Stimulated activated CD4-positive, alpha-beta T cell treated with anti-CD3 and anti-CD28 coated beads, Interleukin-15, amount 100 ng/mL, for 24 hours (primary cell): ENCODE results near the gene PTPN1.
"Not testable (repeated sequence)": the region's sequence is repeated elsewhere in the genome, so short reads cannot be mapped to it uniquely, and the experiment has no call there.

ENCODE experiments used
- DNase-seq: peaks from one replicate; pipeline ENCODE4 v3.0.0-alpha.2; 2020

Gene PTPN1

DNA sequence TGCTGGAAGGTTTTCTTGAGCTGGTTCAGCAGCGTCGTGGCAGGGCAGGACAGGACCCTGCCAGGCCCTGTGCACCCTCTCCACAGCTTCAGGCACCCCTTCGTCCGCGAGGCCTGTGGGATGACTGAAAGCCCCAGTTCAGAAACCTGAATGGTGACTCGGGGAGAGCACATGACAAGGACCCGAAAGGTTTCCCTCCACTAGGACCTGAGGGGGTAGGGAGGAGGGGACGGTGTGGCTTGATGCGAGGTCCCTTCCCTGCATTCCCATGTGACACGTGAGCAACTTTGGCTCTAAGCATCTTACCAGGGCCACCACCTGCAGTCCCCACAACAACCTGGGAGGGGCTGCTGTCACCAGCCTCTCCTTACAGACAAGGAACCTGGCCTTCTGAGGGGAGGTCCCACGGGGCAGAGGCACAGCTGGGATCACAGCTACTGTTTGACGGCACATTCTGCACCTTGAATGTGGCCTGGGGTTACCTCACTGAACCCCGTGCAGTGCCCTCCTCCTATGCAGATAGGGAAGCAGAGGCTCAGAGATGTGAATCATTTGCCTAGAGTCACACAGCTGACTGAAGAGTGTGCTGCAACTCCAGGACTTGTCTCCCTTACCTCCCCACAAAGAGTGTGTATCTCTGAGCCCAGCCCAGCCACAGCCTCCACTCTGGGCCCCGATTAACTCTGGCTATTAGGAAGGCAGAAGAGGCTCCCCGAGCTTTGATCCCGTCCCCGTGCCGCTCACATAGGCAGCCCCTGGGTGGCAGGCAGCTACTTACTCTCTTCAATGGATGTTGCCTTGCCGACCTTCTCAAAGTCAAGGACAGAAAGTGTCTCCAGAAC, 84.6 kb downstream of the PTPN1 start:
- no peak for DNase-seq

DNA sequence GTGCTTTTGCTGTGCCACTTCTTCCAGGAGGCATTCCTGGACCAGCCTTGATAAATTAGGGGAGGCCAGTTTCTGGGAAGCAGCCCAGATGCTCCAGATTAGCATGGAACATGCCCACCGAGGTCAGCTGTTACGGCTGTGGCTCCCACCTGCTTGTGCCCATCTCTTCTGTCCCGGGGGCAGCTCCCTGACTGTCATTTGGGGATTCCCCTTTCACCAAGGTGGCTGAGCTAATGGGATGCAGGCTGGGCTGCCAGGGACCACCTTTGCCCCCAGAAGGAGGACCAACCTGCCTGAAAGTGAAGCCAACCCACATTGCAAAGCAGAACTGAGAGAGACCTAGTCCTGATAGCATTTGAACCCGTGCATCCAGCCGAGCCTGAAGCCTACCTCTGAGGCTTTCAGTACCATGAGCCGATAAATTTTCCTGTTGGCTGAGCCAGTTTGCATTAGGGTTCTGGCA, 85.3 kb downstream of the PTPN1 start:
- no peak for DNase-seq

DNA sequence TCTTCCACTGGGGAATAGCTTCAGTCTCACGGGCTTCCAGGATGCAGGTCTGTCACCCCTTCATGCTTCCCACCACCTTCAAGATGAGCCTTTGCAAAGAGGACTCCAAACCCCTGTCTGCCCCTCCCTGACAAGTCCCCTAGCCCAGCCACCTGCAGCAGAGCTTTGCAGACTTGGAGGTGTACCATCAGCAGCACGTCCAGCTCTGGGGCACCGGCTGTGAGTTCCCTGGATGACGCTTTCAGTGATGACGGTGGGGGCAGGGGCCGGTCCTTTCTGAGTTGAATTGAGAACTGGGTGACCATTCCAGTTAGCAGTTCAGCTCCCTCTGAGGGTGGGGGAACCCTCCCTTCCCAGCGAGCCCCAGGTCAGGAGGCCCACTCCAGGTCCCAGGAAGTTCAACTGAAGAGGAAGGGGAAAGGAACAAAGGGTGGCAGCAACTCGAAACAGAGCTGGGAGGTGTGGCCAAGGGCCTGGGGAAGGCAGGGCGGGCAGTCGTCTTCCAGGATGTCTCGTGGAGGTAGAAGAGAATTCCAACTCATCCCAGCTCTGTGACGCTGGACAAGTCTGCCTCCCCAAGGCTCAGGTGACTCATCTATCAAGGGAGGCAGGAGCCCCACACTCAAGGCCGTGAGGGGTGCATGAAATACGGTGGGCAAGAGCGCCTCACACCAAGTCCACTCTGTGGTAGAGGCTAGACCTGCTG, 86.0 kb downstream of the PTPN1 start:
- DNase-seq, result no peak

GRCh38 chr20:50596694-50597021, 86.5 kb downstream of the PTPN1 start:
- no peak for DNase-seq

DNA sequence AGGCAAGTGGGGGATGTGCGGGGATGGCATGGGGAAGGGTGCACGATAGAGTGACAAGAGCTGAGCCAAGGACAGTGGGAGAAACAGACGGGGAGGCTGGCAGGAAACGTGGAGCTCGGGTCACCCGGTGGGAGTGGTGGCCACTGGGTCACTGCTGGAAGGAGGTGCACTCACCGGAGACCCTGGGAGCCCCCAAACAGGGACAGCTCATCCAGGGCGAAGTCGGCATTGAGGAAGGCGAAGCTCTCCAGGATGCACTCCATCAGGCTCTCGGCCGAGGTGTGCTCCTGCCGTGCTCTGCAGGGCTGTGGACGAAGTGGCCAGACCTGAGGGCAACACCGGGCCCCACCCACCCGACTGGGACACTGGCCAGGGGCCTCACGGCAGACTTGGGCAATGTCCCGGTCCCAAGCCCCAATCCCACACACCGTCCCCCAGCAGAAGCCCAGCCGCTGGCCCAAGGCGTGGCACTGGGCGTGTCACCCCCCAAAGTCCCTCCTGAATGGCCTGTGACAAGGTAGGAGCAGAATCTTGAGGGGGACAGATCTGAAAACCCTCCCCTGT, 87.3 kb downstream of the PTPN1 start:
- DNase-seq, result no peak

DNA sequence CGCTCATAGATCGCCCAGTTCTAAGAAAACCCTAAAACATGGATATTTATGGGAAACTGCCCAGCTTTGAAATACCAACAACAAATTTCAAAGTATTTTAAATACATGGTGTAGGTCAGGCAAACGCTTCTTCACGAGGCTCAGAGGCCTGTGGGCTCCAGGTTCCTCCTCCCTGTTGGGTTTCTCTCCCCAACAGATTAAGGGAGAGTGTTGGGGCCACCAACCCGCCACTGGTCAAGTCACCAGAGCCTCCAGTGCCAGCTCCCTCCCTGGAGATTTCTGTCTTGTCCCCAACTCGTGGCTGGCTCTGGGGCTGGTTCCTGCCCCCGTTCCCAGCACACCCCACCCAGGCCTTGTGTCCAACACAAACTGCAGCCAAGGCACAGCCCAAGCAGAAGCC, 87.9 kb downstream of the PTPN1 start:
- DNase-seq, result no peak

DNA sequence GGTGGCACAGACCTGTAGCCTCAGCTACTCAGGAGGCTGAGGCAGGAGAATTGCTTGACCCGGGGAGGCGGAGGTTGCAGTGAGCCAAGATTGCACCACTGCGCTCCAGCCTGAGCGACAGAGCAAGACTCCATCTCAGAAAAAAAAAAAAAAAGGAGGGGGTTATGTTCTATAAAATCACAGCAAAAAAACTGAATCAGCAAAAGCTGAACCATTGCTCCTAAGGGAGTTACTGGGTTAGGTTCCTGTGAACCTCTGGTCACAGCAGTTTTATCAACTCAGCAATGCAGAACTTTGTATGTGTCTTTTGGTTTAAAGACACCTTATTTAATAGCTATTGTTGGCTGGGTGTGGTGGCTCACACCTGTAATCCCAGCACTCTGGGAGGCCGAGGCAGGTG, 88.6 kb downstream of the PTPN1 start:
- not testable (repeated sequence) for DNase-seq

GRCh38 chr20:50600281-50600895, 90.2 kb downstream of the PTPN1 start:
- no peak for DNase-seq

DNA sequence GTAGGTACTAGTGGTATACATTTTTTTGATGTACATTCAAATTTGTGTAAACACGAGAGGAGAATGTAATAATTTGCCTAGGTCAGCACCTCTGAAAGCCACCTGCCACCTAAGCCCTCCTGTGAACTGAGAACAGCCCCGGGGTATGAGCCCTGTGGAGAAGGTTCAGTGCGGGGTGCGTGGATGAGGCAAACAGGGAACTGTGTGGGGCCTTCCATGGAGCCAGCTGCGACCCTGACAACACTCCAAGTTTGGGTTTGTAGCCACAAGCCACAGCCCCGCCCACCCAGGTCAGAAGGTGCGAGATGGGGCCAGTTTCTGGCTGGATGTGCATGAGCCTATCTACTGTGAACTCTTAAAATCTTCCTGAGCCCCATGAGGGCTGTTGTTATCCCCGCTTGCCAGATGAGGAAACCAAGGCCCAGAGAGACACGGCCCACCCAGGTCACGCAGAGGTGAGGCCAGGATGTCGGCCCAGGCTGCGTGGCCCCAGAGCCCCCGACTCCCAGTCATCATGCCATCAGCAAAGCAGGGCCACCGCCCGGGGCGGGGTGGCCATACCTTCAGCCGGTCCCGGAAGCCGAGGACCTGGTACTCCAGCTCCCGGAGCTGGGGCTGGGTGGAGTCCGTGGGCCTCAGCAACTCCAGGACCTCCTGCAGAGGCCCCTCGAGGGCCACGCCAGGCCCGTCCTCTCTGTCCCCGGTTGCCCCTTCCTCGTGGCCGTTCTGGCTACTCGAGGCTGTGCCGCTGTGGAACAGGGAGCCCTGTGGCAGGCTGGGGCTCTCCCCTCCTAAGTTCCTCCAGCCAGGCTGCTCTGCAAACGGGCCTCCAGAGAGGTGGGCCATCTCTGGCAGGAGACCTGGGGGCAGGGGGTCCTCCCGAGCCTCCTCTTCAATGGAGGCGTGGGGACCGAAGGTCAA, 91.6 kb downstream of the PTPN1 start:
- DNase-seq, result no peak

GRCh38 chr20:50602432-50603088, 92.4 kb downstream of the PTPN1 start:
- DNase-seq, result no peak

GRCh38 chr20:50604451-50604850, 94.3 kb downstream of the PTPN1 start:
- no peak for DNase-seq

GRCh38 chr20:50605136-50605535, 95.0 kb downstream of the PTPN1 start:
- no peak for DNase-seq

- DNase-seq, result no peak
These were observed 97.3 kb downstream of the PTPN1 start for GRCh38 chr20:50607436-50607835.

GRCh38 chr20:50607850-50608749, 97.9 kb downstream of the PTPN1 start:
- DNase-seq, result no peak

GRCh38 chr20:50608750-50609104, 98.5 kb downstream of the PTPN1 start:
- no peak for DNase-seq

DNA sequence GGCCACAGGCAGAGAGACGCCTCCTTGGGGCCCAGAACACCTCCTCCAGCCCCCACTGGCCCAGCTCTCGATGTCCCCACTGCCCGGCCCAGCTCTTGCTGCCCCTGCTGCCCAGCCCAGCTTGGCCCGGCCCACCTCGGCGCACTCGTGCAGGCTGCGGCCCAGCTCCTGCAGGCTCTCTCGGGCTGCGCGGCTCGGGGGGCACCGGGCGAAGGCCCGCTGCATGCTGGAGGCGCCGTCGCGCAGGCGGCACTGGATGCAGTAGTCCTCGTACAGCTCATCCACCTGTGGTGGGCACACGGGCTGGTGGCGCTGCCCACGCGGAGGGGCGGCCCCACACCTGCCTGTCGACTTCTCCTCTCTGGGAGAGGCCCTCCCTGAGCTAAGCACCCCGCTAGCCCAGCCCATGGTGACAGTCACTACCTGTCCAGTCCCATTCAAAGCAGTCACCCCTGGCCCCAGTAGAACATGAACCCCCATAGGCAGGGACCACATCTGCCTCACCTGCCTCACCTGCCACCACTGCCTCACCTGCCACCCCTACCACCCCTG, 99.3 kb downstream of the PTPN1 start:
- DNase-seq, result no peak

DNA sequence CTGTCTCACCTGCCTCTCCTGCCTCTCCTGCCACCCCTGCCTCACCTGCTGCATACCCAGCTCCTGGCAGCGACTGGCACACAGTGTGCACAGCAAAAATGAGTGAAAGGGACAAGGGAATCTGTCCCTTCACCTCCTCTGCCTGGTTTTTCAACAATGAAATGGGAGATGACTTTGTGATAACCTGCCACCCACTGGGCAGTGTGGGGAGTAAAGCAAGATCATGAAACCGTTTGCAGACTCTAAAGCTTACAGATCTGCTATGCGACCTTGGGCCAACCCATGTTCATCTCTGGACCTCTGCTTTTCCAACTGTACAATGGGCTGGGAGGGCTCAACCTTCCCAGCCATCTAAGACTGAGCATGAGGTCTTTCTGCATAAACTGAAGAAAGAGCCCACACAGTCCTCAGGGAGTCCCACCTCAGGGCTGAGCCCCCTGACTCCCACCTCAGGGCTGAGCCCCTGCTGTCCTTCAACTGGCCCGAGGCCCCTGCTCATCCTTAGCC, 100.1 kb downstream of the PTPN1 start:
- no peak for DNase-seq

GRCh38 chr20:50611128-50611810, 101.1 kb downstream of the PTPN1 start:
- DNase-seq, result no peak

- no peak for DNase-seq
These were observed 103.4 kb downstream of the PTPN1 start for GRCh38 chr20:50613438-50614169.
